ENCODE measurements around the gene POU3F4.

POU3F4 gene

GRCh38 chrX:83508006-83508405 is at the start of gene POU3F4:
TSS of gene POU3F4 (plus strand) at chrX:83508290. CDS start at chrX:83508325, 35 bp downstream.
- no peak for DNase-seq (ENCODE audit: low read depth in 2 of 2)

GRCh38 chrX:83469551-83469950 is 38.5 kb upstream of the POU3F4 start:
- no peak for DNase-seq (ENCODE audit: low read depth in 2 of 2)

- DNase-seq (ENCODE audit: low read depth in 2 of 2): no peak
Observed at GRCh38 chrX:83495898-83496297, 12.2 kb upstream of the POU3F4 start.

- DNase-seq (ENCODE audit: low read depth in 2 of 2): no peak
Observed at GRCh38 chrX:83501003-83501402, 7.1 kb upstream of the POU3F4 start.

- DNase-seq (ENCODE audit: low read depth in 2 of 2): no peak
Observed at GRCh38 chrX:83501530-83501929, 6.6 kb upstream of the POU3F4 start.

GRCh38 chrX:83504721-83505479 is 3.2 kb upstream of the POU3F4 start:
- no peak for DNase-seq (ENCODE audit: low read depth in 2 of 2)

- no peak for DNase-seq (ENCODE audit: low read depth in 2 of 2)
Observed at GRCh38 chrX:83508526-83509253, 600 bp downstream of the POU3F4 start.

GRCh38 chrX:83509254-83509801 is 1.2 kb downstream of the POU3F4 start:
- DNase-seq (ENCODE audit: low read depth in 2 of 2): no peak

- DNase-seq (ENCODE audit: low read depth in 2 of 2): no peak
Observed at GRCh38 chrX:83510510-83511062, 2.5 kb downstream of the POU3F4 start.

- no peak for DNase-seq (ENCODE audit: low read depth in 2 of 2)
Observed at GRCh38 chrX:83511208-83511607, 3.1 kb downstream of the POU3F4 start.

GRCh38 chrX:83512111-83512510 is 4.0 kb downstream of the POU3F4 start:
- DNase-seq (ENCODE audit: low read depth in 2 of 2): no peak

- no peak for DNase-seq (ENCODE audit: low read depth in 2 of 2)
Observed at GRCh38 chrX:83516597-83516996, 8.5 kb downstream of the POU3F4 start.

- DNase-seq (ENCODE audit: low read depth in 2 of 2): no peak
Observed at GRCh38 chrX:83521905-83522304, 13.8 kb downstream of the POU3F4 start.

- no peak for DNase-seq (ENCODE audit: low read depth in 2 of 2)
Observed at GRCh38 chrX:83529950-83530349, 21.9 kb downstream of the POU3F4 start.

- DNase-seq (ENCODE audit: low read depth in 2 of 2): no peak
Observed at GRCh38 chrX:83535417-83536196, 27.5 kb downstream of the POU3F4 start.

Data from activated CD8-positive, alpha-beta memory T cell treated with anti-CD3 and anti-CD28 coated beads for 4 hours (primary cell).